Fibroblast of lung (primary cell): ENCODE results near the gene KRT7. TPM values are rescaled to one million over a fixed set of nuclear protein-coding genes. Genes with fewer than 3 reads are reported as not detected.
A peak's percentile ranks its signal among the peaks of the same experiment; 100 is the strongest.

Experiments
- DNase-seq, 2 donors: peaks; one replicate each; pipeline versions ENCODE4 v3.0.0 to v3.0.0-alpha.2; 2010; ENCODE audit warnings: low read depth in 2 of 2
- H2AFZ ChIP-seq: 2 replicates; pipeline ENCODE4 v1.5.1; 2012; ENCODE audit warnings: low read length, control low read depth, inconsistent platforms
- H3K27ac ChIP-seq: 2 replicates; pipeline ENCODE4 v1.5.1; 2011; ENCODE audit warnings: low read length, control low read depth; ENCODE audit not compliant: insufficient read depth
- H3K27me3 ChIP-seq: 2 replicates; pipeline ENCODE4 v1.5.1; 2011; ENCODE audit warnings: mild to moderate bottlenecking, low read length; ENCODE audit not compliant: control insufficient read depth, insufficient read depth
- H3K36me3 ChIP-seq: 2 replicates; pipeline ENCODE4 v1.5.1; 2011; ENCODE audit warnings: low read length; ENCODE audit not compliant: control insufficient read depth, insufficient read depth
- H3K4me1 ChIP-seq: 2 replicates; pipeline ENCODE4 v1.5.1; 2011; ENCODE audit warnings: low read length; ENCODE audit not compliant: control insufficient read depth, insufficient read depth; ENCODE audit errors: extremely low read depth
- H3K4me2 ChIP-seq: 2 replicates; pipeline ENCODE4 v1.5.1; 2011; ENCODE audit warnings: low read length, control low read depth; ENCODE audit not compliant: insufficient read depth; ENCODE audit errors: extremely low read depth
- H3K4me3 ChIP-seq, 4 experiments: fragments of 200-600 bp in 1 of 4; sonication (generic) in 1 of 4; replicated peaks in 1 of 4; 2 replicates each; pipeline ENCODE4 v1.5.1; 2011 to 2016; ENCODE audit warnings: low read length in 4 of 4, low read depth in 3 of 4, mild to moderate bottlenecking in 3 of 4, control low read depth in 2 of 4, inconsistent platforms in 1 of 4, mixed read lengths in 1 of 4; ENCODE audit not compliant: insufficient read depth in 1 of 4; ENCODE audit errors: control extremely low read depth in 1 of 4
- H3K79me2 ChIP-seq: 2 replicates; pipeline ENCODE4 v1.5.1; 2012; ENCODE audit warnings: mild to moderate bottlenecking, low read length, inconsistent platforms; ENCODE audit not compliant: control insufficient read depth, insufficient read depth
- H3K9ac ChIP-seq: 2 replicates; pipeline ENCODE4 v1.5.1; 2011; ENCODE audit warnings: mild to moderate bottlenecking, low read length, control low read depth; ENCODE audit not compliant: insufficient read depth
- H3K9me3 ChIP-seq: 2 replicates; pipeline ENCODE4 v1.5.1; 2012; ENCODE audit warnings: low read depth, low read length; ENCODE audit not compliant: control insufficient read depth, insufficient read depth
- H4K20me1 ChIP-seq: 2 replicates; pipeline ENCODE4 v1.5.1; 2011; ENCODE audit warnings: low read length; ENCODE audit not compliant: control insufficient read depth, insufficient read depth; ENCODE audit errors: extremely low read depth
- EZH2 ChIP-seq: IDR thresholded peaks from 2 replicates; pipeline ENCODE4 v1.5.1; 2012; ENCODE audit warnings: low read length, control low read depth, mild to moderate bottlenecking; ENCODE audit errors: missing control alignments
- polyA plus RNA-seq, 2 donors: library from polyadenylated mRNA; depleted of rRNA in 1 of 2; stranded (reverse) in 1 of 2; unstranded in 1 of 2; fragments of >200 nt; gene quantifications; 2 replicates each; pipeline ENCODE4 v1.2.1, GENCODE V29; 2011 to 2012; ENCODE audit warnings: missing spikeins in 1 of 2
- total RNA-seq: library from RNA; depleted of rRNA; stranded (reverse); fragments of >200 nt; gene quantifications from 2 replicates; pipeline ENCODE4 v1.2.1, GENCODE V29; 2014
- TF ChIP-seq, protein P1 (sequence below), 2 donors: IDR thresholded peaks in 1 of 2; conservative IDR thresholded peaks in 1 of 2; 1 replicate in 1 of 2; 2 replicates in 1 of 2; pipeline ENCODE4 v1.5.1; 2011 to 2012; ENCODE audit warnings: low read length in 2 of 2, control low read depth in 1 of 2, inconsistent platforms in 1 of 2, low read depth in 1 of 2, mild to moderate bottlenecking in 1 of 2

Gene KRT7
- total and polyA plus RNA-seq, 2 donors (not counting 1 experiment from before 2014, with no cell fraction given): 3.5 to 8.6 TPM

- DNase-seq: no peak
- TF ChIP-seq, protein P1, sequence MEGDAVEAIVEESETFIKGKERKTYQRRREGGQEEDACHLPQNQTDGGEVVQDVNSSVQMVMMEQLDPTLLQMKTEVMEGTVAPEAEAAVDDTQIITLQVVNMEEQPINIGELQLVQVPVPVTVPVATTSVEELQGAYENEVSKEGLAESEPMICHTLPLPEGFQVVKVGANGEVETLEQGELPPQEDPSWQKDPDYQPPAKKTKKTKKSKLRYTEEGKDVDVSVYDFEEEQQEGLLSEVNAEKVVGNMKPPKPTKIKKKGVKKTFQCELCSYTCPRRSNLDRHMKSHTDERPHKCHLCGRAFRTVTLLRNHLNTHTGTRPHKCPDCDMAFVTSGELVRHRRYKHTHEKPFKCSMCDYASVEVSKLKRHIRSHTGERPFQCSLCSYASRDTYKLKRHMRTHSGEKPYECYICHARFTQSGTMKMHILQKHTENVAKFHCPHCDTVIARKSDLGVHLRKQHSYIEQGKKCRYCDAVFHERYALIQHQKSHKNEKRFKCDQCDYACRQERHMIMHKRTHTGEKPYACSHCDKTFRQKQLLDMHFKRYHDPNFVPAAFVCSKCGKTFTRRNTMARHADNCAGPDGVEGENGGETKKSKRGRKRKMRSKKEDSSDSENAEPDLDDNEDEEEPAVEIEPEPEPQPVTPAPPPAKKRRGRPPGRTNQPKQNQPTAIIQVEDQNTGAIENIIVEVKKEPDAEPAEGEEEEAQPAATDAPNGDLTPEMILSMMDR (conservative IDR thresholded peaks at IDR 0.05 in 1 of 2, IDR thresholded peaks at IDR 0.05 in 1 of 2; ENCODE audit: low read depth in 1 of 2, low read length in 2 of 2): no peak
- TF ChIP-seq EZH2: no peak
- Histone ChIP-seq H4K20me1 (no peaks in the 10 kb centered on the region), H3K79me2 (no peaks in the 10 kb centered on the region), H3K9ac (no peak overlapping the region), H3K4me3 (no peak overlapping the region), H3K9me3 (no peaks in the 10 kb centered on the region), H3K27me3 (no peaks in the 10 kb centered on the region), H3K4me2 (peak overlapping the region; percentile 74), H3K36me3 (no peaks in the 10 kb centered on the region), H3K4me1 (peaks cover 26% of the 10 kb centered on the region), H3K27ac (peak overlapping the region; percentile 75), H2AFZ (no peak overlapping the region)
Measured at GRCh38 chr12:52229836-52230343, 3.2 kb upstream of the KRT7 start.

DNA sequence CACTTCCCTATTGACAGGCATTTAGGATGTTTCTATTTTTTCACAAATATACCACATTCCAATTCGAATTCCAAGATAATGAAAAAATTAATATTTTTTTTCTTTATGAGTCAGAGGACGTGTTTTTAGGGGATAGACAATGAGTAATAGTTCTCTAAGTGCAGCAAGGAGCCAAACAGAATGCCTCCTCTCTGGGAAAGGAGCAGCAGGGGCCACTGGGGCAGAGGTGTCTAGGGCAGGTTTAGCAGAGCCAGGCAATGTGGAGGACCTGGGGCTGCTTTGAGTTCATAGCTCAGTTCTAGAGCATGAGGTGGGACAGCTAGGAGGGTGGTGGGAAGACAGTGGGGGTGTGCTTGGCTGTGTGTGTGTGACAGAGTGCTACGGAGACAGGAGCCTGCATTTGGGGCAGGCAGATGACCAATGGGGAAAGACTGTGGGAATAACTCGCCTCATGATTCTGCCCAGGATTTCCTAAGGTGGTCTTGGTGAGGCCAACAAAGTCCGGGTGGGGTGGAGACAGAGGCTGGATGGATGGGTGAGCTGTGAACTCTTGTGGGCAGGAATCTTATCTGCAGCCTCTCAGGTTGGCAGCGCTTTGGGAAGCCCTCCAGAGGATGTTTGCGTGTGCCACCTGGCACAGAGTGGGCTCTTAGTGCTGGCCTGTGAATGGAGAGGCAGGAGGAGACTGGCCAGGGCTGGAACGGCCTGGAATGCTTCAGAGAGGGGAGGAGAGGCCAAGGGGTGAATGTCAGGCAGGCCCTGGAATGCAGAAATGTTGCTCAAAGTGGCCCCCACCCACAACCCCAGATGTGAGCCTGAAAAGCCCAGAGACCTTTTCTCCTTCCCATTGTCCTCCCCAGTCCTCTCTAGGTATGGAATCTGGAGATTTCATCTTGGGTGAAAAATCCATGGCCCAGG, 2.4 kb upstream of the KRT7 start:
- no peaks in the 10 kb centered on the region for H3K36me3 ChIP-seq
- H4K20me1 ChIP-seq: no peaks in the 10 kb centered on the region
- no peaks in the 10 kb centered on the region for H3K79me2 ChIP-seq
- H2AFZ ChIP-seq: no peak overlapping the region
- no peak for TF ChIP-seq EZH2
- TF ChIP-seq, protein P1 (conservative IDR thresholded peaks at IDR 0.05 in 1 of 2, IDR thresholded peaks at IDR 0.05 in 1 of 2; ENCODE audit: low read depth in 1 of 2, low read length in 2 of 2): no peak
- peaks cover 29% of the 10 kb centered on the region for H3K4me1 ChIP-seq
- peak; percentile 72 to 87 for DNase-seq
- H3K27ac ChIP-seq: peak overlapping the region; percentile 77
- peak overlapping the region; percentile 86 for H3K4me2 ChIP-seq
- no peaks in the 10 kb centered on the region for H3K27me3 ChIP-seq
- H3K4me3 ChIP-seq: no peak overlapping the region
- no peaks in the 10 kb centered on the region for H3K9me3 ChIP-seq
- H3K9ac ChIP-seq: peak overlapping the region; percentile 29

DNA sequence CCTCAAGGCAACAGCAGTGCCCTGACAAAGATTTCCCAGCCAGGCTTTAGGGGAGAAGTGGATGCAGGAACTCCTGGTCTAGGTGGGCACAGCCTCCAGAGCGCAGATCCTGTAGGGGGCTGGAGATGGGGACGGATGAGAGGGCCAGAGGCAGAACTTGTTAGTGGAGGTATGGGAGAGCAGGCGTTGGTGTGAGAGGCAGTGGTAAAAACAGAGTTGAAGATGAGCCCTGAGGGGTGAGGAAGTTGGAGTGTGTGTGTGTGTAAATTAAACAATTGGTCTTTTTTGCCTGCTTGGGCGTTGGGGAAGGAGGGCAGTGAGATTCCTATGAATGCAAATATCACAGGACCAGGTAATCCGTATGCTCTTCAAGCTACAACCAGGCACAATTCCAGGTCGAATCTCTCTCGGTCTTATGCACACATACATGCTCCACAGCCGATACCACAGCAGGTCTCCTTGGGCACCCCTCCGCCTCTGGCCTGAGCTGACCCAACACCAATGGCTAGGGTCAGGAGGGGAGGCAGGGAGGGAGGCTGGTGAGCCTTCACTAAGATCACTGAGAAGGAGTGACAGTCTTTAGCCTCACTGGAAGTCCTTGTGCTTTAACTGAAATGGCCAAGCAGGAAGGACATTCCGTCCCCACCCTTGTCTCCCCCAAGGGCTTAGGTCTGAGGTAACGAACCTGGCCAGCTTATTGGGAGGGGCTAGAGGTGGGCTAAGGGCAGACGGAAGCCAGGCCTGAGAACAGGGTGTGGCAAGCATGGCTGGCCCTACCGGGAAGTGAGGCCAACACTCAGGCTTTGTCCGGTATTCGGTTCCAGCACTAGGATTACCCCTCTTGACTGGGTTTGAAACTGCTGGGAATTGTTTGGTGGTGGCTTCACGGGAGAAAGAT, 1.5 kb upstream of the KRT7 start:
- Histone ChIP-seq H3K4me1 (peaks cover 29% of the 10 kb centered on the region), H2AFZ (no peak overlapping the region)
- TF ChIP-seq EZH2: no peak
- TF ChIP-seq, protein P1 (conservative IDR thresholded peaks at IDR 0.05 in 1 of 2, IDR thresholded peaks at IDR 0.05 in 1 of 2; ENCODE audit: low read depth in 1 of 2, low read length in 2 of 2): no peak

More for the DNA sequence above, 1.5 kb upstream of the KRT7 start:
- Histone ChIP-seq H3K27ac (peak overlapping the region; percentile 77), H3K36me3 (no peaks in the 10 kb centered on the region), H3K9ac (no peak overlapping the region), H3K79me2 (no peaks in the 10 kb centered on the region), H3K9me3 (no peaks in the 10 kb centered on the region), H4K20me1 (no peaks in the 10 kb centered on the region), H3K4me2 (no peak overlapping the region), H3K4me3 (no peak overlapping the region), H3K27me3 (no peaks in the 10 kb centered on the region)
- DNase-seq: no peak
